AG04450 (cell line): Measurements from ENCODE around the gene ALG12. TPM values are rescaled to one million over a fixed set of nuclear protein-coding genes. Genes with fewer than 3 reads are reported as not detected.

Source experiments
- CTCF ChIA-PET: fragments of 300-600, 350-600 bp; formaldehyde crosslinking; extraction: SDS; loops from one replicate; lab custom pipeline; 2022; ENCODE audit warnings: antibody characterized with exemption, inconsistent platforms; lab: Charles Lee
- POLR2A ChIA-PET: fragments of 350-600 bp; formaldehyde crosslinking; extraction: SDS; loops from one replicate; lab custom pipeline; 2021; ENCODE audit warnings: antibody characterized with exemption, inconsistent platforms; lab: Yijun Ruan, JAX
- DNase-seq: peaks from one replicate; pipeline ENCODE4 v3.0.0-alpha.2; 2011; ENCODE audit warnings: low read depth, low spot score
- H3K27ac ChIP-seq: one replicate; pipeline ENCODE4 v1.5.1; 2012; ENCODE audit warnings: low read depth, low read length, control low read depth
- H3K27me3 ChIP-seq: one replicate; pipeline ENCODE4 v1.6.0; 2012; ENCODE audit warnings: low read length; ENCODE audit not compliant: control insufficient read depth, insufficient read depth
- H3K4me3 ChIP-seq: 2 replicates; pipeline ENCODE4 v1.5.1; 2011; ENCODE audit warnings: mild to moderate bottlenecking, low read depth, low read length, control low read depth
- H3K9me3 ChIP-seq: 2 replicates; pipeline ENCODE4 v1.5.1; 2012; ENCODE audit warnings: low read length; ENCODE audit not compliant: control insufficient read depth, insufficient read depth
- CTCF ChIP-seq: IDR thresholded peaks from 2 replicates; pipeline ENCODE4 v1.5.1; 2011; ENCODE audit warnings: low read depth, low read length, control low read depth, inconsistent platforms
- polyA plus RNA-seq: library from polyadenylated mRNA; depleted of rRNA; stranded (reverse); fragments of >200 nt; gene quantifications from 2 replicates; pipeline ENCODE4 v1.2.3, GENCODE V29; 2011

Gene ALG12
- polyA plus RNA-seq, 1 experiment, result 5.6 TPM

GRCh38 chr22:49920859-49921258, 2.6 kb upstream of the ALG12 start:
- ChIA-PET CTCF (no interaction called here), POLR2A (no interaction called here)
- no peak for DNase-seq
- TF ChIP-seq CTCF, result no peak
- Histone ChIP-seq H3K9me3 (no peaks in the 10 kb centered on the region; the same call in 1 of the 2 replicates), H3K27ac (no peak overlapping the region), H3K4me3 (no peak overlapping the region), H3K27me3 (no peaks in the 10 kb centered on the region)

- CTCF ChIA-PET, result interaction anchor here (0.8 kb wide), 1 partner anchor 111 kb away, joined by 3 read pairs; no protein-coding TSS in a partner anchor
Measured at GRCh38 chr22:49918911-49919881, 958 bp upstream of the ALG12 start.

GRCh38 chr22:49916831-49917230, 1.4 kb downstream of the ALG12 start:
- no peaks in the 10 kb centered on the region; the same call in 1 of the 2 replicates for H3K9me3 ChIP-seq
- H3K27ac ChIP-seq, result no peak overlapping the region
- DNase-seq, result no peak
- no peak overlapping the region for H3K4me3 ChIP-seq
- TF ChIP-seq CTCF, result no peak
- CTCF ChIA-PET, result no interaction called here
- no peaks in the 10 kb centered on the region for H3K27me3 ChIP-seq
- POLR2A ChIA-PET, result no interaction called here

More at GRCh38 chr22:49918911-49919881, 958 bp upstream of the ALG12 start:
- no peak overlapping the region for H3K27ac ChIP-seq
- DNase-seq, result no peak
- peak overlapping the region; percentile 70 for H3K4me3 ChIP-seq
- POLR2A ChIA-PET, result no interaction called here
- no peaks in the 10 kb centered on the region for H3K27me3 ChIP-seq
- no peak for TF ChIP-seq CTCF
- H3K9me3 ChIP-seq, result no peaks in the 10 kb centered on the region; the same call in 1 of the 2 replicates

- ChIA-PET POLR2A (no interaction called here), CTCF (no interaction called here)
- Histone ChIP-seq H3K27ac (no peak overlapping the region), H3K27me3 (no peaks in the 10 kb centered on the region), H3K4me3 (no peak overlapping the region), H3K9me3 (no peaks in the 10 kb centered on the region; the same call in 1 of the 2 replicates)
- no peak for DNase-seq
- TF ChIP-seq CTCF, result no peak
Measured at GRCh38 chr22:49915610-49916009, 2.6 kb downstream of the ALG12 start.

GRCh38 chr22:49914256-49914655, 4.0 kb downstream of the ALG12 start:
- no peak for DNase-seq
- CTCF ChIA-PET, result no interaction called here
- no peak for TF ChIP-seq CTCF
- no peak overlapping the region for H3K27ac ChIP-seq
- no peak overlapping the region for H3K4me3 ChIP-seq
- POLR2A ChIA-PET, result no interaction called here
- no peaks in the 10 kb centered on the region; the same call in 1 of the 2 replicates for H3K9me3 ChIP-seq
- H3K27me3 ChIP-seq, result no peaks in the 10 kb centered on the region
